B cell (primary cell): Measurements from ENCODE around the gene CNOT4. TPM values are rescaled to one million over a fixed set of nuclear protein-coding genes. Genes with fewer than 3 reads are reported as not detected.

Experiments used
- ATAC-seq: fragments of 200-7000 bp; cut with Tn5 transposase; one replicate; pipeline ENCODE4 v1.10.0; 2021; ENCODE audit warnings: low read depth, mild to moderate bottlenecking, moderate number of reproducible peaks, moderate library complexity
- CTCF ChIA-PET: fragments of 350-600 bp; sonication (Branson Sonifier 250); formaldehyde crosslinking; loops from one replicate; lab custom pipeline; 2021; ENCODE audit warnings: antibody characterized with exemption, inconsistent platforms; lab: Charles Lee
- POLR2A ChIA-PET: fragments of 350-600 bp; sonication (Branson Sonifier 250); formaldehyde crosslinking; loops from one replicate; lab custom pipeline; 2021; ENCODE audit warnings: antibody characterized with exemption; lab: Charles Lee
- DNase-seq: peaks from one replicate; pipeline ENCODE4 v3.0.0; 2013
- H2AFZ ChIP-seq: 2 replicates; pipeline ENCODE4 v1.6.1; 2012; ENCODE audit warnings: mild to moderate bottlenecking, low read depth, low read length; ENCODE audit not compliant: insufficient read depth, poor library complexity, severe bottlenecking
- H3K27ac ChIP-seq, 2 donors: 1 replicate in 1 of 2; 2 replicates in 1 of 2; pipeline ENCODE4 v1.5.1; 2012 to 2013; ENCODE audit warnings: low read length in 2 of 2, mild to moderate bottlenecking in 2 of 2, moderate library complexity in 1 of 2
- H3K27me3 ChIP-seq, 4 experiments: fragments of 200-600 bp in 1 of 4; sonication (generic) in 1 of 4; replicated peaks in 1 of 4; 1 replicate in 2 of 4; 2 replicates in 2 of 4; pipeline versions ENCODE4 v1.6.1 to v1.7.0; 2013 to 2016; ENCODE audit warnings: low read length in 3 of 4, mild to moderate bottlenecking in 2 of 4, mixed read lengths in 1 of 4, moderate library complexity in 1 of 4; ENCODE audit not compliant: insufficient read depth in 4 of 4, control insufficient read depth in 3 of 4; ENCODE audit errors: control extremely low read depth in 1 of 4
- H3K36me3 ChIP-seq, 2 experiments: replicated peaks in 1 of 2; 1 replicate in 1 of 2; 2 replicates in 1 of 2; pipeline versions ENCODE4 v1.6.1 to v1.7.1; 2013; ENCODE audit warnings: low read length in 1 of 2; ENCODE audit not compliant: insufficient read depth in 2 of 2, control insufficient read depth in 1 of 2; ENCODE audit errors: control extremely low read depth in 1 of 2, extremely low read depth in 1 of 2
- H3K4me1 ChIP-seq, 2 donors: fragments of 200-600 bp in 1 of 2; sonication (generic) in 1 of 2; 1 replicate in 1 of 2; 2 replicates in 1 of 2; pipeline versions ENCODE4 v1.5.1 to v1.6.1; 2013 to 2017; ENCODE audit warnings: low read length in 2 of 2; ENCODE audit not compliant: control insufficient read depth in 2 of 2, insufficient read depth in 2 of 2
- H3K4me2 ChIP-seq: replicated peaks from 2 replicates; pipeline ENCODE3; 2012; ENCODE audit warnings: mild to moderate bottlenecking, low read depth, low read length; ENCODE audit not compliant: poor library complexity, severe bottlenecking
- H3K4me3 ChIP-seq, 5 experiments: fragments of 200-600 bp in 1 of 5; sonication (generic) in 1 of 5; 1 replicate in 3 of 5; 2 replicates in 2 of 5; pipeline versions ENCODE4 v1.5.1 to v1.7.0; 2011 to 2016; ENCODE audit warnings: low read length in 4 of 5, mild to moderate bottlenecking in 4 of 5, low read depth in 2 of 5, control low read depth in 1 of 5, moderate library complexity in 1 of 5; ENCODE audit not compliant: insufficient read depth in 1 of 5; ENCODE audit errors: control extremely low read depth in 1 of 5, extremely low read depth in 1 of 5
- H3K79me2 ChIP-seq: fragments of 200-600 bp; sonication (generic); one replicate; pipeline ENCODE4 v1.6.0; 2016; ENCODE audit warnings: low read length; ENCODE audit not compliant: control insufficient read depth, insufficient read depth
- H3K9ac ChIP-seq: fragments of 200-600 bp; sonication (generic); 2 replicates; pipeline ENCODE4 v1.6.1; 2017; ENCODE audit warnings: mild to moderate bottlenecking, low read length, moderate library complexity
- H3K9me3 ChIP-seq, 3 donors: one replicate each; pipeline versions ENCODE4 v1.6.1 to v1.7.1; 2013; ENCODE audit warnings: low read length in 2 of 3; ENCODE audit not compliant: control insufficient read depth in 2 of 3, insufficient read depth in 1 of 3; ENCODE audit errors: control extremely low read depth in 1 of 3
- H4K20me1 ChIP-seq: 2 replicates; pipeline ENCODE4 v1.6.0; 2012; ENCODE audit warnings: mild to moderate bottlenecking, low read length; ENCODE audit not compliant: insufficient read depth, control insufficient read depth, poor library complexity, severe bottlenecking
- H3K27ac Mint-ChIP-seq: one replicate; pipeline ENCODE4 v1.8.0; 2021; ENCODE audit warnings: mixed read lengths
- H3K27me3 Mint-ChIP-seq: one replicate; pipeline ENCODE4 v1.8.0; 2021; ENCODE audit warnings: mixed read lengths
- H3K4me1 Mint-ChIP-seq: one replicate; pipeline ENCODE4 v1.8.0; 2021; ENCODE audit warnings: mixed read lengths
- H3K4me3 Mint-ChIP-seq: one replicate; pipeline ENCODE4 v1.8.0; 2021; ENCODE audit warnings: mixed read lengths
- H3K9me3 Mint-ChIP-seq: one replicate; pipeline ENCODE4 v1.8.0; 2022; ENCODE audit warnings: mixed read lengths; ENCODE audit not compliant: insufficient read depth
- EZH2 ChIP-seq: IDR thresholded peaks from 2 replicates; pipeline ENCODE4 v1.6.1; 2012; ENCODE audit warnings: borderline replicate concordance, low read depth, mild to moderate bottlenecking, moderate library complexity, low read length; ENCODE audit not compliant: insufficient read depth, poor library complexity, severe bottlenecking
- WGBS: methylation state at CpG from one replicate; pipeline ENCODE4 v1.1.5; 2013; ENCODE audit warnings: missing lambda C conversion rate; ENCODE audit not compliant: insufficient coverage; 5-methylcytosine and 5-hydroxymethylcytosine counted together
- intact Hi-C: fragments of 100-400 bp; cut with micrococcal nuclease; formaldehyde crosslinking; loops from one replicate; pipeline ENCODE4 v1.10.0; 2022
- polyA plus RNA-seq: library from polyadenylated mRNA; depleted of rRNA; stranded (reverse); fragments of >200 nt; gene quantifications from 2 replicates; pipeline ENCODE4 v1.2.3, GENCODE V29; 2012
- total RNA-seq, 2 donors: library from RNA; stranded (reverse); fragments of 120-200 nt in 1 of 2; gene quantifications; 1 replicate in 1 of 2; 2 replicates in 1 of 2; pipeline versions ENCODE4 v1.2.3 to v1.2.4, GENCODE V29; 2013 to 2022
- TF ChIP-seq, protein P1 (sequence below): fragments of 200-600 bp; IDR thresholded peaks from one replicate; pipeline ENCODE4 v1.8.0; 2022; ENCODE audit warnings: antibody characterized with exemption, mild to moderate bottlenecking

The CNOT4 gene
- total and polyA plus RNA-seq, 2 donors (not counting 1 experiment from before 2014, with no cell fraction given), result 9.8 to 52.1 TPM

DNA sequence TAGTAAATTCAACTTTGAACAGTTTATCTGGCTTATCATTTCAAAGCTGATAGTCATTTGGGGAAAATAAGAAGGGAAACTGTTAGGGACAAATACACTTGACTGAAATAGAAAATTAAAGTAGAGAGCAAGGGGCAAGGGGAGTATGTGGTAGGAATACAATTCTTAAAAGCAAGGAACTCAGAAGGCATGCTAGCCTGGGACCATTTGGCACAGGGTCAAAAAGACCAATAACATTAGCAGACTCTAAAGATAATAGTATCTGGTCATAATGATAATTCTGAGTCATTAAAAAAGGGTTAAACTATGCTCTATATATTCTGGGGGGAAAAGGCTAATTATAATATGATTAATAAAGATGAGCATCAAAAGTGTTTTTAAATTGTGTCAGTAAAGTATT lies 112.2 kb downstream of the CNOT4 start:
- intact Hi-C loops, result no loop called here
- no peaks in the 10 kb centered on the region for H3K9me3 Mint-ChIP-seq
- H3K79me2 ChIP-seq, result no peaks in the 10 kb centered on the region
- H3K4me1 Mint-ChIP-seq, result no peaks in the 10 kb centered on the region
- no peak overlapping the region for H3K27ac Mint-ChIP-seq
- no peaks in the 10 kb centered on the region for H3K4me1 ChIP-seq
- H4K20me1 ChIP-seq, result no peaks in the 10 kb centered on the region
- TF ChIP-seq, protein P1, sequence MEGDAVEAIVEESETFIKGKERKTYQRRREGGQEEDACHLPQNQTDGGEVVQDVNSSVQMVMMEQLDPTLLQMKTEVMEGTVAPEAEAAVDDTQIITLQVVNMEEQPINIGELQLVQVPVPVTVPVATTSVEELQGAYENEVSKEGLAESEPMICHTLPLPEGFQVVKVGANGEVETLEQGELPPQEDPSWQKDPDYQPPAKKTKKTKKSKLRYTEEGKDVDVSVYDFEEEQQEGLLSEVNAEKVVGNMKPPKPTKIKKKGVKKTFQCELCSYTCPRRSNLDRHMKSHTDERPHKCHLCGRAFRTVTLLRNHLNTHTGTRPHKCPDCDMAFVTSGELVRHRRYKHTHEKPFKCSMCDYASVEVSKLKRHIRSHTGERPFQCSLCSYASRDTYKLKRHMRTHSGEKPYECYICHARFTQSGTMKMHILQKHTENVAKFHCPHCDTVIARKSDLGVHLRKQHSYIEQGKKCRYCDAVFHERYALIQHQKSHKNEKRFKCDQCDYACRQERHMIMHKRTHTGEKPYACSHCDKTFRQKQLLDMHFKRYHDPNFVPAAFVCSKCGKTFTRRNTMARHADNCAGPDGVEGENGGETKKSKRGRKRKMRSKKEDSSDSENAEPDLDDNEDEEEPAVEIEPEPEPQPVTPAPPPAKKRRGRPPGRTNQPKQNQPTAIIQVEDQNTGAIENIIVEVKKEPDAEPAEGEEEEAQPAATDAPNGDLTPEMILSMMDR, result no peak
- H3K4me3 Mint-ChIP-seq, result no peak overlapping the region
- no peaks in the 10 kb centered on the region for H3K27me3 ChIP-seq
- DNase-seq (no peak), ATAC-seq (no peak)
- H3K36me3 ChIP-seq, result peaks cover 11 to 14% of the 10 kb centered on the region in 2 experiments
- H3K9me3 ChIP-seq, result no peaks in the 10 kb centered on the region
- no peak overlapping the region for H2AFZ ChIP-seq
- no peaks in the 10 kb centered on the region for H3K27me3 Mint-ChIP-seq
- H3K4me3 ChIP-seq, result no peak overlapping the region
- ChIA-PET CTCF (no interaction called here), POLR2A (no interaction called here)
- no peak overlapping the region for H3K9ac ChIP-seq
- H3K4me2 ChIP-seq, result no peak overlapping the region
- H3K27ac ChIP-seq, result no peak overlapping the region

DNA sequence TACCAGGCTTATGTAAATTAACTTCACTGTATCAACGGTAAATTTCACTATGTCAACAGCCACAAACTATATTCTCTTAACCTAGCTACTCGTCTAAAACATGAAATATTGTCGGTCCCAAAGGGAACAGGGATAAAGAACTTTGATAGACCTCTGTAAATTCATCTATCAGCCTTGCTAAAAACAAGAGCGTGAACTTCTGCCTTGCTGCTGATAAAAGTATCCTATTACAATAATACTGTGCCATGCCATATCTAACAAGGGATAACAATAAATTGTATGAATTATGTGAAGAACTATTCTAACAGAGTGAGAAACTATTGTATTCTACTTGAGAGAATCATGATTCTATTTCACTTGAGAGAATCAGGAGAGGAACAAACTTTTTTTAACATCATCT lies 117.2 kb downstream of the CNOT4 start:
- ChIA-PET POLR2A (no interaction called here), CTCF (no interaction called here)
- Histone ChIP-seq H3K9me3 (no peaks in the 10 kb centered on the region), H3K4me3 (no peak overlapping the region), H3K27ac (no peak overlapping the region), H3K4me1 (peaks cover 0 to 14% of the 10 kb centered on the region in 2 donors), H3K4me2 (no peak overlapping the region), H2AFZ (no peak overlapping the region), H3K79me2 (no peaks in the 10 kb centered on the region), H3K9ac (no peak overlapping the region), H4K20me1 (no peaks in the 10 kb centered on the region), H3K27me3 (no peaks in the 10 kb centered on the region), H3K36me3 (peaks cover 13 to 20% of the 10 kb centered on the region in 2 experiments)
- intact Hi-C loops, result no loop called here
- no peak for TF ChIP-seq EZH2
- H3K27me3 Mint-ChIP-seq, result no peaks in the 10 kb centered on the region
- ATAC-seq (no peak), DNase-seq (no peak)
- H3K4me1 Mint-ChIP-seq, result peaks cover 19% of the 10 kb centered on the region
- WGBS, result 100% methylated on average over 3 of the region's 4 CpGs
- H3K4me3 Mint-ChIP-seq, result no peak overlapping the region
- H3K27ac Mint-ChIP-seq, result no peak overlapping the region
- H3K9me3 Mint-ChIP-seq, result no peaks in the 10 kb centered on the region
